Measurements from ENCODE around the gene HOXB4. TPM values are rescaled to one million over a fixed set of nuclear protein-coding genes. Genes with fewer than 3 reads are reported as not detected.
A peak's percentile ranks its signal among the peaks of the same experiment; 100 is the strongest.

Gene HOXB4
- total RNA-seq, 2 donors from 2014 or later = 1.9 to 3.3 TPM

- Mint-ChIP-seq H3K4me3 (peak overlapping the region in 1 of 2 donors; percentile 37), H3K27me3 (ENCODE audit: low read depth) (peaks cover 33% of the 10 kb centered on the region), H3K27ac (no peak overlapping the region), H3K36me3 (ENCODE audit: insufficient read depth in 2 of 2) (peaks cover 2 to 3% of the 10 kb centered on the region in 2 donors), H3K4me1 (ENCODE audit: low read depth) (peaks cover 37% of the 10 kb centered on the region), H3K9me3 (no peaks in the 10 kb centered on the region)
- DNase-seq (no peak), ATAC-seq (replicated peaks in 1 of 2) (no peak)
These were observed 2.3 kb downstream of the HOXB4 start for GRCh38 chr17:48575673-48576478.

- peaks cover 25% of the 10 kb centered on the region for H3K27me3 Mint-ChIP-seq (ENCODE audit: low read depth)
- no peak overlapping the region for H3K27ac Mint-ChIP-seq
- ATAC-seq (replicated peaks in 1 of 2) (no peak), DNase-seq (no peak)
- peaks cover 2 to 3% of the 10 kb centered on the region in 2 donors for H3K36me3 Mint-ChIP-seq (ENCODE audit: insufficient read depth in 2 of 2)
- no peak overlapping the region for H3K4me3 Mint-ChIP-seq
- no peaks in the 10 kb centered on the region for H3K9me3 Mint-ChIP-seq
- H3K4me1 Mint-ChIP-seq (ENCODE audit: low read depth) = peaks cover 29% of the 10 kb centered on the region
These were observed 3.0 kb downstream of the HOXB4 start for GRCh38 chr17:48575066-48575582.

GRCh38 chr17:48574505-48575065, 3.6 kb downstream of the HOXB4 start:
- Mint-ChIP-seq H3K36me3 (ENCODE audit: insufficient read depth in 2 of 2) (peaks cover 2 to 3% of the 10 kb centered on the region in 2 donors), H3K27me3 (ENCODE audit: low read depth) (peaks cover 20% of the 10 kb centered on the region), H3K4me1 (ENCODE audit: low read depth) (peaks cover 24% of the 10 kb centered on the region), H3K27ac (no peak overlapping the region), H3K9me3 (no peaks in the 10 kb centered on the region), H3K4me3 (no peak overlapping the region)
- ATAC-seq (replicated peaks in 1 of 2) (no peak), DNase-seq (no peak)

- Mint-ChIP-seq H3K27me3 (ENCODE audit: low read depth) (peaks cover 9% of the 10 kb centered on the region), H3K27ac (no peak overlapping the region), H3K4me3 (no peak overlapping the region), H3K36me3 (ENCODE audit: insufficient read depth in 2 of 2) (no peaks in the 10 kb centered on the region), H3K4me1 (ENCODE audit: low read depth) (peaks cover 11% of the 10 kb centered on the region), H3K9me3 (no peaks in the 10 kb centered on the region)
- DNase-seq = no peak
- ATAC-seq (replicated peaks in 1 of 2) = no peak
These were observed 6.2 kb downstream of the HOXB4 start for GRCh38 chr17:48571826-48572417.

- no peak overlapping the region for H3K4me3 Mint-ChIP-seq
- no peaks in the 10 kb centered on the region for H3K9me3 Mint-ChIP-seq
- peaks cover 8% of the 10 kb centered on the region for H3K4me1 Mint-ChIP-seq (ENCODE audit: low read depth)
- no peak for DNase-seq
- H3K36me3 Mint-ChIP-seq (ENCODE audit: insufficient read depth in 2 of 2) = no peaks in the 10 kb centered on the region
- H3K27me3 Mint-ChIP-seq (ENCODE audit: low read depth) = peaks cover 9% of the 10 kb centered on the region
- no peak overlapping the region for H3K27ac Mint-ChIP-seq
- no peak for ATAC-seq (replicated peaks in 1 of 2)
These were observed 6.9 kb downstream of the HOXB4 start for GRCh38 chr17:48571024-48571818.

GRCh38 chr17:48570325-48571023, 7.7 kb downstream of the HOXB4 start:
- DNase-seq = no peak
- ATAC-seq (replicated peaks in 1 of 2) = no peak
- Mint-ChIP-seq H3K27me3 (ENCODE audit: low read depth) (peaks cover 9% of the 10 kb centered on the region), H3K36me3 (ENCODE audit: insufficient read depth in 2 of 2) (no peaks in the 10 kb centered on the region), H3K4me1 (ENCODE audit: low read depth) (peaks cover 4% of the 10 kb centered on the region), H3K4me3 (no peak overlapping the region), H3K27ac (no peak overlapping the region), H3K9me3 (no peaks in the 10 kb centered on the region)

- Mint-ChIP-seq H3K27me3 (ENCODE audit: low read depth) (peaks cover 8% of the 10 kb centered on the region), H3K27ac (no peak overlapping the region), H3K36me3 (ENCODE audit: insufficient read depth in 2 of 2) (no peaks in the 10 kb centered on the region), H3K9me3 (no peaks in the 10 kb centered on the region), H3K4me3 (no peak overlapping the region), H3K4me1 (ENCODE audit: low read depth) (peaks cover 4% of the 10 kb centered on the region)
- ATAC-seq (replicated peaks in 1 of 2) = no peak
- DNase-seq = no peak
These were observed 8.4 kb downstream of the HOXB4 start for GRCh38 chr17:48569674-48570324.

- DNase-seq (no peak), ATAC-seq (replicated peaks in 1 of 2) (no peak)
- H3K27ac Mint-ChIP-seq = no peak overlapping the region
- H3K27me3 Mint-ChIP-seq (ENCODE audit: low read depth) = peaks cover 2% of the 10 kb centered on the region
- H3K4me3 Mint-ChIP-seq = no peak overlapping the region
- peaks cover 4% of the 10 kb centered on the region for H3K4me1 Mint-ChIP-seq (ENCODE audit: low read depth)
- no peaks in the 10 kb centered on the region for H3K9me3 Mint-ChIP-seq
- no peaks in the 10 kb centered on the region for H3K36me3 Mint-ChIP-seq (ENCODE audit: insufficient read depth in 2 of 2)
These were observed 8.9 kb downstream of the HOXB4 start for GRCh38 chr17:48569240-48569582.

GRCh38 chr17:48568499-48569239, 9.5 kb downstream of the HOXB4 start:
- no peaks in the 10 kb centered on the region for H3K36me3 Mint-ChIP-seq (ENCODE audit: insufficient read depth in 2 of 2)
- H3K27ac Mint-ChIP-seq = no peak overlapping the region
- peak overlapping the region; percentile 4 to 53 for H3K4me3 Mint-ChIP-seq
- H3K27me3 Mint-ChIP-seq (ENCODE audit: low read depth) = peaks cover 2% of the 10 kb centered on the region
- peaks cover 4% of the 10 kb centered on the region for H3K4me1 Mint-ChIP-seq (ENCODE audit: low read depth)
- no peaks in the 10 kb centered on the region for H3K9me3 Mint-ChIP-seq
- ATAC-seq (replicated peaks in 1 of 2) (no peak), DNase-seq (no peak)

GRCh38 chr17:48567646-48568354, 10.3 kb downstream of the HOXB4 start:
- Mint-ChIP-seq H3K36me3 (ENCODE audit: insufficient read depth in 2 of 2) (no peaks in the 10 kb centered on the region), H3K9me3 (no peaks in the 10 kb centered on the region), H3K4me3 (peak overlapping the region in 1 of 2 donors; percentile 53), H3K27me3 (ENCODE audit: low read depth) (peaks cover 10% of the 10 kb centered on the region), H3K27ac (no peak overlapping the region), H3K4me1 (ENCODE audit: low read depth) (peaks cover 4% of the 10 kb centered on the region)
- no peak for DNase-seq
- ATAC-seq (replicated peaks in 1 of 2) = no peak

- DNase-seq = no peak
- ATAC-seq (replicated peaks in 1 of 2) = no peak
- Mint-ChIP-seq H3K4me3 (no peak overlapping the region), H3K27me3 (ENCODE audit: low read depth) (peaks cover 13% of the 10 kb centered on the region), H3K36me3 (ENCODE audit: insufficient read depth in 2 of 2) (no peaks in the 10 kb centered on the region), H3K27ac (no peak overlapping the region), H3K4me1 (ENCODE audit: low read depth) (peaks cover 4% of the 10 kb centered on the region), H3K9me3 (no peaks in the 10 kb centered on the region)
These were observed 10.9 kb downstream of the HOXB4 start for GRCh38 chr17:48567209-48567608.

Data from activated T-cell treated with anti-CD3 and anti-CD28 coated beads, Interleukin-2, amount 50 U/mL, for 72 hours (primary cell).